ENCODE results near the gene PDIA6.

Gene PDIA6

DNA sequence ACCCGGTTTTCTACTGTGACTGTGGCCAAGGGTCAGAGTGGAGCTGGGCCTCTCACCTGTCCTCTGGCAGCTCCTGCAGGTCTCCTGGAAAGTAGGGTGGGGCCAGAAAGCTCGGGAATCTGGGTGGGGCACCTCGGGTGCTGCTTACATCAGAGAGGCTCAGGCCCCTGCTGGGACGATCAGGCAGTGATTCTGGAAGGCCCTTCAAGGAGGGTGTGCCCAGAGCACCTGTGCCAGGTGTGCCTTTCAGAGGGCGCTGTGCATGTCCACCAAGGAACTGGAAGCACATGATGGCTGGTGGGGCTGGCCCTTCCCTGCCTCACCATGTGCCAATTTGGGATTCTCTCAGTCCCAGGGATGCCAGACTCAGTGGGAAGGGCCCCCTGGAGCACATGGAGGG is 47.1 kb downstream of the PDIA6 start:
- DNase-seq (ENCODE audit: low read depth): no peak

DNA sequence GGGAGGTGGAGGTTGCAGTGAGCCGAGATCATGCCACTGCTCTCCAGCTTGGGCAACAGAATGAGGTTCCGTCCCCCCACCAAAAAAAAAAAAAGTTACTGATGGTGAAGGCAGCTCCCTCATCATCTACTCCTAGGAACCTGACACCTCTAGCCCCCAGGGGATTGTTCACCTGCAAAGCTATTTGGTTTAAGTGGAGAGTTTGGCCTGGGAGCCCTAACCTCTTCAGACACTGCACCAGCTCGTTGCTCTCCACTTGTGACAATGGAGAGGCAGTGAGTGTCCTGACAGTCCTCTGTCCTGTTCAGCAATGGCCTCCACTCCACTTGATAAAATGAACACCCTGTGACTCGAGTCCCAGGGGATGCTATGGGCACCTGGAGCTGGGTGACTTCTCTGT is 47.7 kb downstream of the PDIA6 start:
- no peak for DNase-seq (ENCODE audit: low read depth)
- no peak overlapping the region for H3K4me3 ChIP-seq (ENCODE audit: control insufficient read depth, low read depth, low read length)
- TF ChIP-seq, protein P1, sequence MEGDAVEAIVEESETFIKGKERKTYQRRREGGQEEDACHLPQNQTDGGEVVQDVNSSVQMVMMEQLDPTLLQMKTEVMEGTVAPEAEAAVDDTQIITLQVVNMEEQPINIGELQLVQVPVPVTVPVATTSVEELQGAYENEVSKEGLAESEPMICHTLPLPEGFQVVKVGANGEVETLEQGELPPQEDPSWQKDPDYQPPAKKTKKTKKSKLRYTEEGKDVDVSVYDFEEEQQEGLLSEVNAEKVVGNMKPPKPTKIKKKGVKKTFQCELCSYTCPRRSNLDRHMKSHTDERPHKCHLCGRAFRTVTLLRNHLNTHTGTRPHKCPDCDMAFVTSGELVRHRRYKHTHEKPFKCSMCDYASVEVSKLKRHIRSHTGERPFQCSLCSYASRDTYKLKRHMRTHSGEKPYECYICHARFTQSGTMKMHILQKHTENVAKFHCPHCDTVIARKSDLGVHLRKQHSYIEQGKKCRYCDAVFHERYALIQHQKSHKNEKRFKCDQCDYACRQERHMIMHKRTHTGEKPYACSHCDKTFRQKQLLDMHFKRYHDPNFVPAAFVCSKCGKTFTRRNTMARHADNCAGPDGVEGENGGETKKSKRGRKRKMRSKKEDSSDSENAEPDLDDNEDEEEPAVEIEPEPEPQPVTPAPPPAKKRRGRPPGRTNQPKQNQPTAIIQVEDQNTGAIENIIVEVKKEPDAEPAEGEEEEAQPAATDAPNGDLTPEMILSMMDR (conservative IDR thresholded peaks at IDR 0.05; ENCODE audit: control insufficient read depth, insufficient read depth, low read depth, low read length): no peak

More for the DNA sequence above, 47.1 kb downstream of the PDIA6 start:
- TF ChIP-seq, protein P1 (conservative IDR thresholded peaks at IDR 0.05; ENCODE audit: control insufficient read depth, insufficient read depth, low read depth, low read length): no peak
- no peak overlapping the region for H3K4me3 ChIP-seq (ENCODE audit: control insufficient read depth, low read depth, low read length)

DNA sequence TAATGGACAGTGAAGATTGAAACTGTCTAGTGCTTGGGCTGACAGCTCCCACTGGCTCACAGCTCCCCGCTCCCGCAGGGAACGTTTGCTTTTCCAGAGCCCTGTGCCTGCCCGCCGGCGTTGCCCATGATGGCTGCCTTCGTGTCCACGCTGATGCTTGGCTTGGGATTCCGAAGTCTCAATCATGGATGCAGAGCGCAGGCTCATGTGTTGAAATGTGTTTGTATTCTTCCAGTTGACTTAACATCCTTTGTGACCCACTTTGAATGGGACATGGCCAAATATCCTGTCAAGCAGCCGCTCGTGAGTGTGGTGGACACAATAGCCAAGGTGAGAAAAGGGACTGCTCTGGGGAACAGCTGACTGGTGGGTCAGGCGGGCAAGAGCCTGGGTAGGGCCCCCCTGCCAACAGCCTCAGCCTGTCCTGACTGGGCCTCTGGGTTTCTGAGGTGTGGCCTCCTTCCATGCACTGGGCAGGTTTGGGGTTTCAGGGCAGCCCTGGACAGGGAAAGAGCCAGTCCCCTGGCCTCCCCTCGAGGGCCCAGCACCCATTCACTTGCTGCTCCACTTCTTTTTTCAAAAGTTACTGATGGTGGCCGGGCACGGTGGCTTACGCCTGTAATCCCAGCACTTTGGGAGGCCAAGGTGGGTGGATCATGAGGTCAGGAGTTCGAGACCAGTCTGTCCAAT is 48.3 kb downstream of the PDIA6 start:
- no peak for DNase-seq (ENCODE audit: low read depth)
- no peak overlapping the region for H3K4me3 ChIP-seq (ENCODE audit: control insufficient read depth, low read depth, low read length)
- TF ChIP-seq, protein P1 (conservative IDR thresholded peaks at IDR 0.05; ENCODE audit: control insufficient read depth, insufficient read depth, low read depth, low read length): no peak

DNA sequence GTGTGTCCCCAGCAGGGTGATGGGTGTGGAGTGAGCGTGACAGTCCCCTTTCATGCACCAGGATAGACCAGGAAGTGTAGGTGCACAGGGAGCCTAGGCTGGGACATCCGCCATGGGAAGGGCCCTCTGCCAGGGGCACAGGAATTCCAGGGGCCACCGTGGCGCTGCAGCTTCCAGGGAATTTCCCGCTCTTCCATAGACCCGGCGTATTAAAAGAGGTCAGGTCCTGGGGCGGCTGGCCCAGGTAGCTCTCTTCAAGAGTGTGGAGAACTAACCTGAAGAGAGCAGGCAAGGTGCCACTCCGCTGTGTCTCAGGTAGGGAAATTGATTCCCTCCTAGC is 49.2 kb downstream of the PDIA6 start:
- TF ChIP-seq, protein P1 (conservative IDR thresholded peaks at IDR 0.05; ENCODE audit: control insufficient read depth, insufficient read depth, low read depth, low read length): no peak
- DNase-seq (ENCODE audit: low read depth): no peak
- H3K4me3 ChIP-seq (ENCODE audit: control insufficient read depth, low read depth, low read length): no peak overlapping the region

DNA sequence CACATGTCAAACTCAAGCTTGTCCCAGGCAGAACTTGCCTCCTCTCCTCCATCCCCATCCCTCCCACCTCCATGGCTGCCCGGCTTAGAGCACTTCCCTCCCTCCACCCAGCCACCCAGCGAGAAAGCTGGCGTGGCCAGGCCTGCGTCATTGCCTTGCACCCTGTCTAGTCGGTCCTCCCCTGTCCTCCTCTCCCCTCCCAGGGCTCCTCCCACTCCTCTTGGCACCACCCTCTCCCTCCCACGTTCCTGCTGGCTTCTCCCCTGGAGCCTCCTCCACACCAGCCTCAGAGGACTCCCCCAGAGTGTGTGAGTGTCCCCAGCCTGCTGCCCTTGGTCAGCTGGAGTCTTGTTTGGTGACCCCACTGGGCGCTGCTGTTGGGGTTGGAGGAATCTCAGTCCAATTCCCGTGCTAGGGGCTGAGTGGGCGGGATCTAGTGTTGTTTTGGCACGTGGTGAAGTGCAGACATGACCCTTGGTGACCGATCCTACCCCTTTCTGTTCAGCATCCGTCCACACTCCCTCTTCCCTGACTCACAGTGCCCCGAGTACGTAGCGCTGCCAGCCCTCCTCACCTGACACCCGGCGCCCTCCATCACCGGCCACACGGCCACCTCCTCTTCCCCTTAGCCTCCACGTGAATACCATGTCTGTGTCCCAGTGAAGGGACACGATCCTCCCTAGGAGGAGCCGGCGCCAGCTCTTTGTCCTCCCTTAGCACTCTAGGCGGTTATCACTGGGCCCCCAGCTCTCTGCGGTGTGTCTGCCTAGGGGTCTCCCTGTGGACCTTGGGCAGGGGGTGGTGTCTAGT is 49.7 kb downstream of the PDIA6 start:
- peak; percentile 50 for DNase-seq (ENCODE audit: low read depth)
- TF ChIP-seq, protein P1 (conservative IDR thresholded peaks at IDR 0.05; ENCODE audit: control insufficient read depth, insufficient read depth, low read depth, low read length): no peak
- no peak overlapping the region for H3K4me3 ChIP-seq (ENCODE audit: control insufficient read depth, low read depth, low read length)

DNA sequence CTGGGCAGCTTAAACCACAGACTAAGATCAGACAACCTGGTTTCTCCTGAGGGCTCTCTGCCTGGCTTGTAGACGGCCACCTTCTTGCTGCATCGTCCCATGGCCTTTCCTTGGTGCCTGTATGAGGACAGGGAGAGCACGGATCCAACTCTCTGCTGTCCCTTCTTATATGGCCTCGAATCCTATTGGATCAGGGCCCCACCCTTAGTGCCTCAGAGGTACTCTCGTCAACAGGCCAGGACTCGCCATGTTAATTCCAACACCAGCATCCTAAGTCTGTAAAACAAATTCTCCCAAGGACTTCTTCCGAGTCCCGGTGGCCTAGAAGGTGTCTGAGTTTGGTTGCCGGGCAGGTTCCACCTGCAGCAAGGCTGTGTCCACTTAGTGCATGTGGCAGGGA is 51.0 kb downstream of the PDIA6 start:
- H3K4me3 ChIP-seq (ENCODE audit: control insufficient read depth, low read depth, low read length): no peak overlapping the region
- TF ChIP-seq, protein P1 (conservative IDR thresholded peaks at IDR 0.05; ENCODE audit: control insufficient read depth, insufficient read depth, low read depth, low read length): no peak
- DNase-seq (ENCODE audit: low read depth): no peak
